ENCODE results near the gene SPECC1L.

SPECC1L gene

DNA sequence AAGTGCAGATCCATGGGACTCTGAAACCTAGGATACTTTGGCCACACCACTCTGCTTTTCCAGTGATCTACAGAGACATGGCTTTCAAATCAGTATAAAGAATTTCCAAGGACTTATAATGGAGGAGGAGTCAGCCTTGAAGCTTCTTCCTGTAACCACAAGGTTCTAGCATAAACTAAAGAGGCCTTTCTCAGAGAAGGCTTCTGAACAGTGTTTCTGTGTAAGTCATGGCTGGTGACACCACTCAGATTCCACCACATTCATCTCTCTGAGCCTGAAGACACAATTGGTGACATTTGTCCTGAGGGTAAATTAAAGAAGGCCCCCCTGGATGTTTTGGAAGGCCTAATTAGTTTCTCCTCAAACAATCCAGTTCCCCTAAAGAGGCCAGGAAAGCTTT is 127.8 kb downstream of the SPECC1L start:
- no peak for DNase-seq (ENCODE audit: low read depth)

DNA sequence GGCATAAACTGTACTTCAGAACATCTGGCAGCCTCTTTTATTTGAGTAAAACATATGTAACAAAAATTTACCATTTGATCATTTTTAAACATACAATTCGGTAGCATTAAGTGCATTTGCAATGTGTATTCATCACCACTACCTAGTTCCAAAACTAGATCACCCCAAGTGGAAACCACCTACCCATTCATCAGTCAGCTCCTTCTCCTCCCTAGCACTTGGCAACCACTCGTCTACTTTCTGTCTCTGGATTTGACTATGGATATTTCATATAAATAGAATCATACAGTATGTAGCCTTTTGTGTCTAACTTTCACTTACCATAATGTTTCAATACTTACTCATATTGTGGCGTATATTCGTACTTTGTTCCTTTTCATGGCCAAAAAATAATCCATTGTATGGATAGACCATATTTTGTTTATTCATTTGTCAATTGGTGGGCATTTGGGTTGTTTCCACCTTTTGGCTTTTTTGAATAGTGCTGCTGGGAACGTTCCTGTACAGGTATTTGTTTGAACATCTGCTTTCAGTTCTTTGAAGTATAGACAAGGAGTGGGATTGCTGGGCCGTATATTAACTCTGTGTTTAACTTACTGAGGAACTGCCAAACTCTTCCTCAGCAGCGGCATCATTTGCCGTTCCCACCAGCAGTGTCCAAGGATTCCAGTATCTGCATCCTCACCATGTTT is 129.5 kb downstream of the SPECC1L start:
- no peak for DNase-seq (ENCODE audit: low read depth)

DNA sequence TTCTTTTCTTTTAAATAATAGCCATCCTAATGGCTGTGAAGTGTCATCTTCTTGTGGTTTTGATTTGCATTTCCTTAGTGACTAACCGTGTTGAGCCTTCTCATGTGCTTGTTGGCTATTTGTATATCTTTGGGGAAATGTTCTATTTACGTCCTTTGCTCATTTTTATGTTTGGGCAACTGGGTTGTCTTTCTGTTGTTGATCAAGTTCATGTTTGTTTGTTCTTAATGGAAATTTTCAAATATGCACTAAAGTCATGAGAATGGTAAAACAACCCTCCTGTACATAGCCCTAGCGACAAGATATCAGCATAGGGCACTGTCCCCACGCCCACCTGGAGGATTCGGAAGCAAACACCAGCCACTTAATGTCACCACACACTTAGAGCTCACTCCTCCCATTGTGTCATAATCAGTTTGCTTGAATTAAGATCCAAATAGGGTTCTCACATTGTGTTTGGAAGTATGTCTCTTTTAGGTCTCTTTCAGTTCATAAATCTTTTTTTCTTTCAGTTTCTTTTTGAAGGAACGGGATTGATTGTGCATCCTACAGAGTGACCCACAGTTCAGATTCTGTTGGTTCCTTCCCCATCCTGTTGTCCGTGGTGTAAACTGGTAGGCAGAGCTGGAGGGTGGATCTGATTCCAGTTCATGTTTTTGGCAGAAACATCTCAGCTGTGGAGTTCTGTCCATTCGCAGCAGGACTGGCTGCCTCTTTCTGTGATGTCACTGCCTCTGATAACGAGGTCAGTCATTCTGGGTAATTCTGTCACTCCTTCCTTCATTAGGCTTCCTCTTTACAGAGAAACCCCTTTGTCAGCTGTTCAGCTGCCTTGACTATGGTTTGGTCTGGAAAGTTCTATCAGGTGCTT is 130.3 kb downstream of the SPECC1L start:
- no peak for DNase-seq (ENCODE audit: low read depth)

DNA sequence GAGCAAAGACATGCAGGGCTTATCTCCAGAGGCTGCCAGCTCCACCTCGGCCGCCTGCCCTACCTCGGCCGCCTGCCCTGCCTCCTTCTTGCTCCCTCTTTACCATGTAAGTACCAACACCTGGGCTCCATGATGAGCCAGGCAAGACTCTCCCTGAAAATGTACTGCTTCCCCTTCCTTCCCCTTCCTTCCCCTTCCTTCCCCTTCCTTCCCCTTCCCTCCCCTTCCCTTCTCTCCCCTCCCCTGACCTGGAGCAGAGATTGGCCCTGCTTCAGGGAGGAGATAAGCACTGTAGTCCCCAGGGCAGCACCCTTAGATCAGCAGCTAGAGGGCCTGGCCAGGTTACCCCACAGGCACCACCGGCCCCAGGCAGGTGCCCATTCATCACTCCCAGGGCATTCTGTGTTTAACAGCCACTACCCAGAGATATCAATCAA is 131.3 kb downstream of the SPECC1L start:
- no peak for DNase-seq (ENCODE audit: low read depth)

DNA sequence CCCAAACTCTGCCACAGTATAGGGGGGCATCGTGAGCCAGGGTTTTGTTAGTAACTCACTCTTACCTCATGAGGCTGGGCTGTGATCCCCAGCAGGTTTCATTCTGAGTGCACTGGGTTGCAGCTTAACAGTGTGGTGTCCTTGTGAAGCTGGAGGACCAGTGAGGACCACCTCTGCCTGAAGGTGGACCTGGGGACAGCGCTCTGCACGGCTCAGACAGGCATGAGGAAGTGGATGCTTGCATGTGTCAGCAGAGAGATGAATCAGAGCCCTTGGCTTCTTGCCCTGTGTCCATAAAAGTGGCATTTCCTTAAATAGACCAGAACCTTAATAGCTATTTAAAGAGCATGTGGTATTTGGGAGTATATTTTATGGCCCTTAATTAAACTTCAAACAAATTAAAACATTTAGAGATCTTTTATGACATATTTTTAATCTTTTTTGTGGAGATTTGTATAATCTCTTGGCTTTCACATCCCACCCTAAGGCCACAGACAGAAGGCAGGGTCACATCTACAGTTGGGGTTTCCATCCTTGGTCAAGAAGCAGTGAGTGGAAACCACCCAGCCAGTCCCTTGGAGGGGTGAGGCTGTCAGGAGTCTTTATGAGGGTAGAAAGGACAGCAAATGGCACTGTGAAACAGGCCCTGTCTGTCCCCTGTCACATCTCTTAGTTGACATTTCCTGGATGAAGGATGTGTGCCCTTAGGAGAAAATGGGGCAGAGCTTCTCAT is 132.0 kb downstream of the SPECC1L start:
- peak; percentile 81 for DNase-seq (ENCODE audit: low read depth)

DNA sequence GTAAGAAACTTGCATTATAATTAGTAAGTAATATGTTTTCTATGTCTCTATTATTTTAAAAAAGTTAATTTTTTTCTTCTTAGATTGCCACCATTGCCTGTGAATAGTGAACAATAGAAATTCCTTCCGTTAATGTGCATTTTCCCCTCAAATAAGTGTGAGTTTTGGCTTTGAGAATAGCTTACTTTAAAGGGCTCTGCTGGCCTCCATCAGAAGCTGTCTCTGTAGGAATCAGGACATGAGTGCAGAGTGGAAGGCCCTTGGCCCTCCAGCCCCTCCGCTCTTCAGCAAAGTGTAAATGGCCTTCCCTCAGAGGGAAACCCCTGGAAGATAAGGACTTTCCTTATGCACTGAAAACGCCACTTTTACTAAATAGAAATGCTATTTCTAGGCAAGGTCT is 132.7 kb downstream of the SPECC1L start:
- DNase-seq (ENCODE audit: low read depth): no peak

DNA sequence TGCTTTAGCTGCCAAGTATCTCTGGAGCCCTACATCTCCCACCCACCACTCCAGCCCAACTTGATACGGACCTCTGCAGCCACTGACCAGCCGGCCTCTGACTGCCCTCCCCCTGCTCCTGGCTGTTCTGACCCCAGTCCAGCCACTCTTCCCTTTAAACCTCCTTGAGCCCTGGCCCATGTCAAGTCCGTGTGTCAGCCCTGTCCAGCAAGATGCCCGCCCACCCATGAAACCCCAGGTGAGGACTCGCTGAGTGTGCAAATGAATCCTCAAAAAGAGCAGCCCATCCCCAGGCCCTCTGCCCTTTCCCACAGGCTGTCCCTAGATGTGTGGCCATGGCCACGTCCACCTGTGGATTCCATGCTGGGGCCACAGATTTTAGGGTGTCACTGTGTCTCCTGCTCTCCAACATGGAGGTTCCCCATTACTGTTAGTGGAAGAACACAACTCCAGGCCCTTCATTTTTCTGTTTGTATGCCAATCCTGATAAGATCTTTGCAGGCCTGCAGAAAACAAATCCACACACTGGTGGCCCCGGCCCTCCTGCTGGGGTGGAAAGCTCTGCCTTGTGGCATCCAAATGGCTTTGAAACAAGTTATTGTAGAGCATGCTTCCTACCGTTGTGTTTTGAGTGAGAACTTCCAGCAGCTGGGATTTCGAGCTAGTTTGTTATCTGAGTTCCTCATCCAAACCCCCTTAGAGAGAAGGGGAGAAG is 134.1 kb downstream of the SPECC1L start:
- DNase-seq (ENCODE audit: low read depth): no peak

DNA sequence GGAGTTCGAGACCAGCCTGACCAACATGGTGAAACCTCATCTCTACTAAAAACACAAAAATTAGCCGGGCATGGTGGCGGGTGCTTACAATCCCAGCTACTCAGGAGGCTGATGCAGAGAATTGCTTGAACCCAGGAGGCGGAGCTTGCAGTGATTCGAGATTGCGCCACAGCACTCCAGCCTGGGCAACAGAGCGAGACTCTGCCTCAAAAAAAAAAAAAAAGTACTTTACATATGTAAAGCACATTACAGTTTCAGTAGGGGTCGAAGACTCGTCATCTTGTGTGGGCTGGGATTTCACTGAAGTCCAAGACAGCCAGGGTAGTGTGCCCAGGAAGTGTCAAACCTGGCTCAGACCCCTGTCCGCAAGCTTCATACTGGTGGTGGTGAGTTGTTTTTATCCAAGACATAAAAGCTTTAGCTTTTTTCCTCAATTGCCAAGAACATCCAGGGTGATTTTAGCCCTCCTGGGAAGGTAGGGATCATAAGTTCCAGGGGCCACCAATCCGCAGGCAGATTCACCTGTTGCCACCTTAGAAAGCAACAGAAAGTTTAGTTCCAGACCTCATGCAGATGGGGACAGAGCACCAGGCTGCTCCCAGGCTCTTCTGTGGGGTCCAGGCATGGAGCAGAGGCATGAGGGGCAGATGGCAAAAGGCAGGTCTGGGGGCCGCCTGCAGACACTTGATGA is 135.1 kb downstream of the SPECC1L start:
- DNase-seq (ENCODE audit: low read depth): no peak

DNA sequence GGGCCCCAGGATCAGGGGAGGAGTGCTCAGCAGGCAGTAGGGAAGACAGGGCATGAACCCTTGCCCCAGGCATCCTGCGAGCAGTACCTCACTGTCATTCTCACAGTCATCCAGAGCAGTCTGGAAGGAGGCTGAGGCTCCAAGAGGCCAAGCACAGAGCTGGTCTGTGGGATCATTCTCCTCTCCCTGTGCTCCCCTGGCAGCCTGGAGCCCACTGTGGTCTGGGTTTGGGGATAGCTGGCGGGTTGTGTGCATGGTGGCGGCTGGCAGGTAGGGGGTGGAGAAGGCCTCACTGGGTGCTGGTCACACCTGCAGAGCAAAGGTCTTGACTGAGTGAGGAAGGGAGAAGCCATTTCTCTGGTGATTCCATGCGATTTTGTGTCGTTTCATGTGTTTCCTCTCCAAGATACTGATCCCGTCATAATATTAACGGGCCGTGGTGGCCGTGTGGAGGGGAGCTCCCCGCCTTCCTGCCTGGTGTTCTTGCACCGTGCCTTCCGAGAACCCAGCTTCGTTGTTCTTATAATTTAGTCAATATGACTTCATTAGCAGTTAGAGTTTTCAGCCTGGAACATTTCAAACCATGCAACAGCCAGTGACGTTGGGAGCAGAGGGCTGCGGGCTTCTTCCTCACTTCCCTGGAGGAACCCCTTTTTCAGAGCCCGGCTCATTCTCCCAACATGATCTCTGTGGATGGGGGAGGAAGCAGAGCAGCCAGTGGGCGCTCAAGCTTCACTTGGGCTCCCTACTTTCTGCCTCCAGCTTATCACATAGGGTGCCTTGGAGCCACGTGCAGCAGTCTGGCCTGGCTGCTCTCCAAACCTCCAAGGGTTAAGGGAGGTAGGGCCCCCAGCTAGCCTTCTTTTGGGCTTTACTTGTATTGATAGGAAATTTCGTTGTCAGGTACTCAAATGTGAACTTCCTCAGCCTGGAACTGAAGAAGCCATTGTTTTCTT is 136.0 kb downstream of the SPECC1L start:
- no peak for DNase-seq (ENCODE audit: low read depth)

DNA sequence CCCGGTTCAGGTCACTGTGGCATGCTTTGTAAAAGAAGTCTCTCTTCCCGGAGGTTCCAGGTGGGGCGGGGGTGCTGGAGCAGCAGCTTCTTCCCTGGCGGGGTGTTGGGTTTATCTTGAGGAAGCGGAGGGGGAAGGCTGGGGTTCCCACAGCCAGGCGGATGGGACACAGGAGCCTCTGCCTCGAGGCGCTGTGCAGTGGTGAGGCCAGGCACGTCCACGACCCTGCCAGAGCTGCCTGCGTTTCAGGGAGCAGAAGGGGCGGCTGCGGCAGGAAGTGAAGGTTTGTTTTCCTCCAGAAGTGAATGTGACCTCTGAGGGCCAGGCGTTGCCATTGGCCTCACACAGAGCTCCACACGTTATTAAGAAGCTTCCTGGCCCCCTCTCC is 136.6 kb downstream of the SPECC1L start:
- DNase-seq (ENCODE audit: low read depth): no peak

DNA sequence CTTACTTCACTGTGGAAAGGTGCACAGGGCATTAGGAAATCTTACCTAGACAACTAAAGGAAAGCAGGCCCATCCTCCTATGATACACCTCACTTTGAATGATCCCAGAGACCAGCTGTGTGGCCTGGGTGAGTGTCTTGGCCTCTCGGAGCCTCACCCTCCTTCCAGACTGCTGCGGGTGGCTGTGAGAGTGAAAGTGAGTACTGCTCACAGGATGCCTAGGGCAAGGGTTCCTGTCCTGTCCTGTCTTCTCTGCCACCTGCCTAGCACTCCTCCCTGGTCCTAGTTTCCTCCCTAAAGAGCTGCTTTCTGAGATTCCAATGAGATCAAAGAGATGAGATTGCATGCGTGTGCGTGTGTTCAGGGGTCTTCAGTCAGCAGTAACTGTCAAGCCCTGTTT is 137.3 kb downstream of the SPECC1L start:
- DNase-seq (ENCODE audit: low read depth): no peak

DNA sequence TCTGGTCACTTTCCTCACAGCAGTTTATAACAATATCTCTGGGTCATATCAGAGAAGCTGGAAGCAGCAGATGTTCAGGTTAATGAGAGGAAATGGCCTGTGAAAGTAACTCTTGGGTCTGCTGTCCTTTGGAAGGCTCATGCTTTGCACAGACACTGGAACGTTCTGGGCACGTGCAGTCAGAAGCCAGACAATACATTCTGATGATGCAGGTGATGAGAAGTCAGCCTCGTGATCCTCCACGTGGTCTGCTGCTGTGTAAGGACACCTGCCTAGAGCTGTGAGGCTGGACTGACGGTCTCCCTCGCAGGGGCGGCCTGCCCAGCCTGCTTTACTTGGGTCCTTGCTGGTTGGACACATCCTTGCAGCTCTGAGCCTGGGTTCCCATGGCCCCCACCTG is 138.0 kb downstream of the SPECC1L start:
- no peak for DNase-seq (ENCODE audit: low read depth)

DNA sequence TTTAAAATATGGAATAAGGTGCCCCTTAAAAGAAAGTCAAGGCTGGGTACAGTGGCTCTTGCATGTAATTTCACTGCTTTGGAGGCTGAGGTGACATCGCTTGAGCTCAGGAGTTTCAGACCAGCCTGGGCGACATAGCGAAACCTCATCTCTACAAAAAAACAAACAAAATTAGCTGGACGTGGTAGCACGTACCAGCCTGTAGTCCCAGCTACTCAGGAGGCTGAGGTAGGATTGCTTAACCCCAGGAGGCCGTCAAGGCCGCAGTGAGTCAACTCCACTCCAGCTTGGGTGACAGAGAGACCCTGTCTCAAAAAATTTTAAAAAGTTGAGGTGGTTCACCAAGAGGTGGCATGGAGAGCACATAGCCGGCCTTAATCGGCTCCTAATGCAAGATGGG is 139.1 kb downstream of the SPECC1L start:
- DNase-seq (ENCODE audit: low read depth): no peak

DNA sequence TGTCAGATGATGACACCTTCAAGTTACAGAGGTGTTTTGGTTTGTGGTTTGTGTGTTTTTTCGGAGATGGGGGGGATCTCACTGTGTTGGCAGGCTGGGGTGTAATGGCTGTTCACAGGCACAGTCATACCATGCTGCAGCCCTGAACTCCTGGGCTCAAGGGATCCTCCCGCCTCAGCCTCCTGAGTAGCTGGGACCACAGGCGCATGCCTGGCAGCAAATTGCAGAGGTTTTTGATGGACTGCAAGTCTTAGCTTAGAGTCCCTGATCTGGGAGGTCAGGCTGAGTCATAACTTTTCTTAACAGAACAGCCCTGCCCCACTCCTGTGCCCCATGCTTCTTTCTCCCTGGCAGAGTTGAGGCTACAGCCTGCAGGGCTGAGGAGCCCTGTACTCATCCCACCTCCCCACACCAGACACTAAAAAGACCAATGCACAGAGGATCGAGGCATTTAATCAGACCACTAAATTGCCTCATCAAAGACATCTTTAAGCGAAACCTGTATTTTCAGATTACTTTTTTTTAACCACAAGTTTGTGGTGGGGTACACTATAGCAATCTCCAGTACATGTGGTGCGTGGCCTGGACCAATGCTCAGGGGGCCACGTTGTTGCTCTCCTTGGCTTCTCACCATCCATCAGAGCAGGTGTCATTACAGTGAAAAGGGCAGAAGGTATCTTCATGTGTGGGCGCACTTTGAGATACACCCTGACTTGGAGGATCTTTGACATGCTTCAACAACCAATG is 139.7 kb downstream of the SPECC1L start:
- DNase-seq (ENCODE audit: low read depth): no peak

DNA sequence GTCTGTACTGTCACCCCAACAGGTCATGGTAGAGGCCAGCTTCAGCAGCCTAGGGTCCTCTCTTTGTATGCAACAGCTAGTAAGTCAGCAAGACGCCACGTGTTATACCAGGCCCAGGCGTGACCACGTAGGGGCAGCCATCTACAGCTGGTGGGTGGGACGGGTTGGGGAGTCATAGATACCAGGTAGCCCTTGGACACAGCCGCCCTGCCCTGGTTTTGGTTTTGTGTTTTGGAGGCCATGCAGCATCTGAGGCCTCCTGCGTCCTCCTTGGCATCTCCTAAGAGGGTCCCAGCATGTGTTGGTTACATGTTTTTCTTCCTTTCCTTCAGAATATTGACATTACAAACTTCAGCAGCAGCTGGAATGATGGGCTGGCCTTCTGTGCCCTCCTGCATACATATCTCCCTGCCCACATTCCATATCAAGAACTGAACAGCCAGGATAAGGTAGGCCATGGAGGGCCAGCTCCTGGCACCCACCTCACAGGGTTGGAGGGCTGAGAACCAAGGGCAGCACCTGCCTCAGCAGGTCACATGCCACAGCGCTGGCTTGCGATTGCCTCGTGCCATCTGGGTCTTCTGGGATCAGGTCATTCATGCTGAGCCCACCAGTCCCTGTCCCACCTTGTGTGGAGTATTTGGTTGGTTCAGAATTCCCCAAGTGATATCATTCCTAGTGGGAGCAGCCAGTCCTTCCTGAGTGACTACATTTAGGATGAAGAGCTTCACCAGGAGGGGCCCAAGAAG is 140.8 kb downstream of the SPECC1L start:
- no peak for DNase-seq (ENCODE audit: low read depth)

DNA sequence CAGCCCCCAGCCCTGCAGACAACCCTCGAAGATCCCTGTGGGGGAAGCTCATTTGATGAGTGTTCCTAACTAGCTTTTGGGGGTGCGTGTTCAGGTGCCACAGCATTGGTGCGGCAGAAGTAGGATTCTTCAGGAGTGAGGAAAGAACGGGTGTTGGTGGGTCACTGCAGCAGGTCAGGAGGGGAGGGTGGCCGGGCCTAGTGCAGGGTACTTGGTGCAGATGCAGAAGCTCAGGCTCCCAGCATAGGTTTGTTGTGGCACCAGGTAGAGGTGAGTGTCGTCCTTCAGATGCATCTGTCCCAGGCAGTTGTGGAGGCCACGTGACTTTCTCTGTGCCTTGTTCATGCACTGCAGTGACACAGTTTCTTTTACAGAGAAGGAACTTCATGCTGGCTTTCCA is 141.6 kb downstream of the SPECC1L start:
- DNase-seq (ENCODE audit: low read depth): no peak

DNA sequence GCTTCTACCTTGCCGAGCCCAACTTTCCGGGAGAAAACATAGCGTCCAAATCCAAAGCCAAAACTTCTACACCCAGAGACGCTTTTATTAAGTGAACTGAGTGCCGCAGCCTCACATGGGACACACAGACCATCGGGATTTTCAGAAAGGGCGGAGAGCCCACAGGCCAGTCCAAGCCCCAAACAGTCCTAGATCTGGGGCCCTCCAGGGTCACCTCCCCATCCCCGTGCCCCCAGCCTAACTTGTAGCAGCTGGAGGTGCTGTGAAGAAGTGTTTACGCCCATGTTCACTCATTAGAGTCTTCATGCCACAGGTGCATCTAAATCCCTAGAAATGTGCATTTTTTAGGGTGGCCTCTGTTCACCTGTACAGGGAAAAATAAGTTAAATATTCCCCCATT is 142.6 kb downstream of the SPECC1L start:
- DNase-seq (ENCODE audit: low read depth): no peak

DNA sequence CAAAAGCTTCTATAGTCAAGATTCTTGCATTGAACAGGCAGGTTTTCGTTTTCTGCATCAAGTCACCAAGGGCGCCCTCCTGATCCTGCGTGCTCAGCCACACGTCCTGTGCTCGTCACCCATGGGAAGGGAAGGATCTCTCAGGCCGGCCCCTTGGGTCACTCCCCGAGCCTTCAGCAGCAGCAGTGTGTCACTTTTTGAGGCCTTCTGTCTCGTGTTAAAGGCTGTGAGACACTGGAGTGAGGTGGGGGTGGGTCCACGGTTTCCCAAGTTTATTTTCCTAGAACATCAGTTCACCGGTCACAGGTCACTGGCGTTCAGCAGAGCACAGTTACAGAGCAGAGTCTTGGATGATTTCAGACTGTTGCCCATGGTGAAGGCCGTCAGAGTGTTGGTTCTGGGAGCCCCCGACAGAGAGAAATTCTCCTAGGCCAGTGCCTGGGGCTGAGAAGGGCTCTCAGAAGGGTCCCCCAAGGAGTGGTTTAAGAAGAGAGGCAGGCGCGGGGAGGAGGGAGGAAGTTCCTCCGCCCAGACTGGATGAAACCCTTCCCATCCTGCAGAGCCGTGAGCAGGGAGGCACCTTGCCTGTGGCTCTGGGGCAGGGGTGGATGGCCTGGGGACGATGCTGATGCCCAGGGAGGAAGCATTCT is 143.2 kb downstream of the SPECC1L start:
- no peak for DNase-seq (ENCODE audit: low read depth)

Measured in GM04503 (cell line).